Measurements from ENCODE around the gene ABCB4.

- TF ChIP-seq CTCF (IDR thresholded peaks at IDR 0.05): no peak
- TF ChIP-seq EP300 (IDR thresholded peaks at IDR 0.05): no peak
These were observed 99.6 kb downstream of the ABCB4 start for GRCh38 chr7:87375662-87376435.
